ENCODE measurements around the gene SELENOK. TPM values are rescaled to one million over a fixed set of nuclear protein-coding genes. Genes with fewer than 3 reads are reported as not detected.

SELENOK gene
- polyA plus RNA-seq, 1 donor: 56.3 TPM

Other genes with a start within 250 kb of the SELENOK start
- gene CHDH, start 45.4 kb downstream of the SELENOK start, polyA plus RNA-seq: 10.3 TPM
- 13.3 TPM for gene IL17RB, start 45.3 kb downstream of the SELENOK start, polyA plus RNA-seq
- gene ACTR8, start 9.7 kb downstream of the SELENOK start, polyA plus RNA-seq: 27.3 TPM
- 0.97 TPM for gene CACNA2D3, start 230.7 kb upstream of the SELENOK start, polyA plus RNA-seq

All from large intestine (tissue), 1 donor.